Measurements from ENCODE around the gene EGFL8.

The EGFL8 gene

DNA sequence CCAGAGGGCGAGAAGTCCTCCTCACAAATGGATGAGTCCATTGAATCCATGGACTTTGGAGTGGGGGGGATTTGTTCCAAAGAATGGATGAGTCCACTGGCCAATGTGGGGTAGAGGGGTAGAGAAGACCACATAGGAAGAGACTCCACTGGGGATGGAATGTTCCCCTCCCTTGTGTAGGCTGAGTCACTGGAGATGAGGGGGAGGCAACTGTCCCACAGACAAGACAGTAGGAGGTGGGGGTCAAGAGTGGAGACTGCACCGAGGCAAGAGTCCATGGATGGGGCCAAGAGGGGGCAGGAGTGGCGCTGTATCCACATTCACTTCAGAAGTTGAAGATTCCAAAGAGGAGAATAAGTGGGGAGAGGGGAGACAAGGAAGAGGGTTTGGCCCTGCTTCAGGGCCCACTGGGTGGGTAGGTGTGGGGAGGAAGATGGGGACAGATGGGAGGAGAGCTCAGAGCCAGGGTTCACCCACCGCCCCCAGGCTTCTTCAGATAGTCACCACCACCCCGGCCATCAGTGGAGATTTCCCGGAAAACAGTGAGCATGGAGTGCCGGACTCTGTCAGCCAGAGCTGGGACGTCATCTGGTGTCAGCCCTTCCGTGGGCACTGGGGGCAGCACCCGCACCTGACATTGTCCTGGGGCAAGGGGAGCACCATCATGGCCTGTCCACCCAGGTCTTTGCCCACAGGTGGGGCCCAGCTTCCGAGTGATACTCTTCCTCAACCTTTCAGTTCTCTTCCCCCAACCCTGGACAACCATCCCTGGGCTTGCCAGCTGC lies 4.6 kb downstream of the EGFL8 start:
- DNase-seq, result no peak

DNA sequence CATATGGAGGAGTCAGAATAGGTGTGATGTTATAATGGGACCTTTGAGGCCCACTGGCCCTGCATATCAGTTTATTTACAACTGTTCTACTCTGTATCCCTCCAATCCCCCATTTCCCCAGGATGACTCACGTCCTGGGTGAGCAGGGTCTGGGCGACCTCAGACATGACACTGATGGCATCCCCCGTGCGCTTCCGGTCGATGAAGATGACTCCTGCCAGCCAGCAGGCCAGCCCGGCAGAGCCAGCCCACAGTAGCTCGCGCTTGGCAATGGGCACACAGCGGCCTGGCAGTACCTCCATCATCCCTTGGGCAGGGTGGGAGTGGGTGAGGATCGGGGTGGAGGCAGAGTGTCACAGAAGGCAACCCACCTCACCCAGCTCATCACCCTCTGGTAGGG lies 5.9 kb downstream of the EGFL8 start:
- no peak for DNase-seq

DNA sequence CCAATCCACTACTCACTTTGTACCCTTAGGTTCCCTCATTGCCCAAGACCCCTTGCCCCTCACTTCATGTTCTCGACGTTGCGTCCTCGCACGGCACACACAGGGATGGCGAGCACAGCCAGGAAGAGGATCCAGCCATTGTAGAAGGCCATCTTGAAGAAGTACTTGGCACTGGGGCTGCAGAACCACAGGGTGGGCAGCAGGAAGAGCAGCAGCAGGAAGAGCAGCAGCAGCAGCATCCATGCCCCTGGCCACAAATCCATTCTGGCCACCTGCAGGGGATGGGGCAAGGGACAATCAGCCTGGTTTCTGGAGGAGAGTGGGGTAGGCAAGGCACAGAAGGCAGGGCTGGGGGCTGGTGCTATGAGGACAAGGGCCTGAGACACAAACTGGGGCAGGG lies 6.8 kb downstream of the EGFL8 start:
- DNase-seq, result no peak

DNA sequence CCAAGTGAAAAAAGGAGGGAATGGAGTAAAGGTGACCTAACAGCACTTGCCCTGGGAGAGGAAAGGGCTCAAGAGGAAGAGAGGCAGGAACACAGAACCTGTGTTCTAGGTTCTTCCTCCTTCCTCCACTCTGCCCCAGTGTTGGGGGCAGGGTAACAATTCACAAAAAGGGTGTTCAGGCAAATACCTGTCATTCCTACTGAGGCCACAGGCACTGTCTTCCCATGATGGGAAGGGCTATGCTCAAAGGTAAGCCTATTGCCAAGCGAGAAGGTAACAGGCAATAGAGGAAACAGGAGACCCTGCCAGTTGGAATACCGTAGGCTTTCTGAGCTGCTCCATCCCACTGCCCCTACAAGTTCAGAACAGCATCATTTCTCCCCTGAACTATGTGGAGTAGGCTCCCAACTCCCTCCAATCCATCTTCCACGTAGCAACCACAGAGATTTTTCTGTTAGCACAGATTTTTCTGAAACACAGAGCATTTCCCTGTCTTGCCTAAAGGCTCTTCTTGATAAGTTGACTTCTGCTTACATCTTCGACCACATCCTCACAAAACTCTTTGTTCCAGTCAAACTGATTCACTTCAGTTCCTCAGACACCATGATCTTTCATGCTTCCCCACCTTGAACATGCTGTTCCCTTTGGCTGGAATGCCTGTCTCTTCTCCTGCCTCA lies 8.8 kb downstream of the EGFL8 start:
- DNase-seq, result no peak

DNA sequence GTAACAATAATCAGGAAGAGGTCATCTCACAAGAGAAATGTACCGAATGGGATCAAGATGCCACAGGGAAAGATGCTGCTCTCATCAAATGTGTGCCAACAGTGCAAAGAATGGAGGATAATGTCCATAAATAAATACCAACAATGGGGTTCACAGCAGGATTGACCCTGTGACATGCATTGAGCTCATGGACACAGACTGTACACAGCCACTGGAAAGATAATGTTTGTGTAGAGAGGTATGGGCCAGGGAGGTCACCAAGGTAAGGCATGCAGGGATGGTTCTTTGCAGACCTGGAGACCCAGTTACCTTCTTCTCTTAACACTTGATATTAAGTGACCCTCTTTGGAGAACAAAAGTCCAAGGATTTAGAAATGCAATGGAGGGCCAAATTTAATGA lies 10.0 kb downstream of the EGFL8 start:
- no peak for DNase-seq

DNA sequence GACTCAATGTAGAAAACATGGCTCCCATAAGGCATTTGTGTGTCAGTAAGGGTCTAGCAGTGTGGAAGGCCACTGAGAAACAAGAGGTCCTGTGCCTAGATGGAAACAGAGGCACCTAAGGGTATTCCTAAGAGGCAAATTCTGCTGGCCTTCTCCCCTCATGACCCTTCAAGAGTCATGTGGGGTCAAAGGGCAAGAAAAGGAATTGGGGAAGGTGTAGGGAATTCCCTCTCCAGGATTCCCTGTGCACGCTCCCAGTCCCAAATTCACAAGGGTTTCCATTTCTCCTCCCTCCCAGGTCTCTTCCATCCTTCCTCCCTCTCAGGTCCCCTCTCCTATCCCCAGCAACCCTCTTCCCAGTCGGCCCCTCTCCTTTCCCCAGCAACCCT lies 10.9 kb downstream of the EGFL8 start:
- no peak for DNase-seq

DNA sequence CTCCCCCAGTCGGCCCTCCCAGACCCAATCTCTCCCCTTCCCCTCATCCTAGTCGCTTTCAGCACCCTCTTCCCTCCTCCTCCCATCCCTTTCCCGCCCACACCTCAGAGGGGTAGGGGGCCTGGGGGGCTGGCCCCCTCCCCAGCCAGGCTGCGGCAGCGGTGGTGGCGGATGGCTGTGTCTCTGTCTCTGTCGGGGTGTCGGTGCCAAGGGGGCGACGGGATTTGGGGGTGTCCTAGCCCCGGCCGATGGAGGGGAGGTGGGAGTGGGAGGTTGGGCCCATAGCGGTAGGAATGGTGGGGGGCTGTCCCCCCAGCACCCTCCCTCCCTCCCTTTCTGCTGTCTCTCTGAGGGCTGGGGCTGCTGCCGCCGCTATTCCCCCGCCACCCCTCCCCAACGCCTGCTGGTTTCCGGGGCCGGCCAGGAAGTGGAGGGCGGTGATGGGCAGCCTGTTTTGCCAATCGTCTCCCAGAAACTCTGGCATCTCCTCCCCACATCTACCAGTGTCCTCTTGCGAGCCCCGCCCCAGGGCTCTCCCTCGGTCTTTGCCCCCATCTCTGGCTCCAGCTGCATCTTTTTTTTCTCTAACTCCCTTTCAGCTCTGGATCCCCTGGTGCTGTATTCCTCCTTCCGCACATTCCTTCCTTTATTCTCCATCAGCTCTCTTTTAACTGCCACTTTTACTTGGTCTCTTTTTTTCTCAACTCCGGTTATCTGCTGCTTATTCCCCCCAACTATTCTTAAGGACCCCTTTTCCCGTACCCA lies 11.5 kb downstream of the EGFL8 start, which contains the start of gene AGPAT1:
Gene AGPAT1, minus strand, starts transcription at position 374 of the 765 bp plus-strand sequence. CDS start 4,588 bp downstream, outside the sequence.
- DNase-seq, result peak; percentile 93 to 97

DNA sequence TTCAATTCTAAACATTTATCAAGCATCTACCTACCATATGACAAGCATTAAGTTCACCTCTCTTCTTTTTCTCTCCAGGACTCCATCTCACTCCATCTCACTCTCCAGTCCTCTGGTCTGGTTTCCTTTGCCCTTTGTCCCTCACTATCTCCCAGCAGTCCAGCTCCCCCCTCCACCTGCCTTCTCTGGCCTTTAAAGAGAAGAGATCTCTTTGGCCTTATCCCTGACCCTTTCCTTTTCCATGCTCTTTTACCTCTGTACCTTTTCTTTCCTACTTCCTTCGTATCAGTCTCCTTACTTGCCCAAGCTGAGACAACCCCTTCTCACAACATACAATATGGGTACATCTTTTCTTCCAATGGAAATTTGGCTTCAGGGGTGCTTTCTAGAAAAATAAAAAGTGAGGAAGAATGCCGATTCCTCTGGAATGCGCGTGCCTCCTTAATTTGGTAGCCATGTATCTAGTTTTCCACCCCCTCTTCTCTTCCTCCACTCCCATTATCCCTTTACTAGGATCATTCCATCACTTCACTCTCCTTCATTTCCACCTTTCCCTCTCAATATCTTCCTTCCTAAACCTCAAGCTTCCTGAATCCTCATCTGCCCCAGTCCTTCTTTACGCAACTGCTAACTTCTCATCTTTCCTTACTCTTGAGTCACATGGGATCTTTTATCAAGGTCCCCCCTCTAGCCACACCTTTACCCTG lies 12.2 kb downstream of the EGFL8 start:
- DNase-seq, result no peak

DNA sequence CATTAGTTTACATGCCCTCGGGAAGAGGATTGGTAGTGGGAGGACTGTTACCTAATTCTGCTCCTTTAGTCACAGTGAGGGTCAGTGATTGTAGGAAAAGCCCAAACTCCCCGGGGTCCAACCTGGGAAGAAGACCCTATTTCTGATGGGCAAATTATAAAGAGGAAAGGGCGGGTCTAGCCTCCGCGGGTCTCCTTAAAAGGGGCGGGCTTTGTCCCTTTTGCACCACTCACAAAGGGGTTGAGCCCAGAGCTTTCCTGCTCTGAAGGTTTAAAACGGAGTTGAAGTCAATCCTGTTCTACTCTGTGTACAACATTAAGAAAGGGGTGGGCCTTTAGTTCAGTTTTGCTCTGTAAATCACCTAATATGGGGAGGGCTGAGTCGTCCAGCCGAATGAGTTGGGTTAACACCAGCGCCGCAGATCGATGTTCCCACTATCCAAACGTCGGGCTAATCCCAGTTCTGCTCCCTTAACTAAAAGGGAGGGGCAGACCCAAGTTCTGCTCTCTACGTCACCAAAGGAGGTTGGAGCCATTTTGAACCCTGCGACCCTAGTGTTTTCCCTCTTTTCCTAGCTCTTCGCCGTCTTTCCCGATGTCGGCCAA lies 12.9 kb downstream of the EGFL8 start:
- peak in 1 of 2 donors; percentile 31 for DNase-seq

DNA sequence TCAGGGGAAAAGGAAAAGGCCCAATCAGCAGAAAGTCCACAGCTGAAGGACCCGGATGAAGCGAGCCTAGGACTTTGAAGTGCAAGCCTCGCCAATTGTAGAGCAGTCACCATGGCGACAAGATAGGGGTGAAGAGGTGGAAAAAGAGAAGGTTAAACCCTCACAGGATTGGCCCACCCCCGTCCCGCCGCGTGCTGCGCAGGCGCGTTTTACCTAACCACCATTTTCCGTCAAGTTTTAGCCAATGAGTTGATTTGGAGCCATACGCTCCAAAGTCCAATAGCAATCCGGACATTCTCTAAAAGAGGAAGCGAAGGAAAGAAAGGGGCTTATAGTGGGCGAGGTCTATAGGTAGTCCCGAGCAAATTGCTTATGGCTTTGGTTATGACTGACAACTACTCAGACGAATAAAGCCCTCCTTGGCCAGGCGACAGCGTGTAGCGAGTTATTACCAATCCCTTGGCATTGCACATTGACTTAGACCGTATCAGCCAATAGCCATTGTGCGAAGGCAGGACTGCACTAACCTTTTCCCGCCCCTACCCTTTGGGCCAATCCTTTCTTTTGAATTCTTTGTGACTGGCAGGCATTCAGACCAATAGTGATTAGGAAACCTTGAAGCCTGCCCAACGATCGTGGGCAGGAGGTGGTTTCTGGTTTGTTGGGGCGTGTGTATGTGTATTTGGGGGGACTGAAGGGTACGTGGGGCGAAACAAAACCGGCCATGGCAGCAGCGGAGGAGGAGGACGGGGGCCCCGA lies 13.6 kb downstream of the EGFL8 start, which contains the start of gene RNF5:
Gene RNF5, plus strand, starts transcription at position 618 of the 759 bp plus-strand sequence. Its CDS starts 107 bp downstream, at position 725.
- peak; percentile 92 to 93 for DNase-seq

DNA sequence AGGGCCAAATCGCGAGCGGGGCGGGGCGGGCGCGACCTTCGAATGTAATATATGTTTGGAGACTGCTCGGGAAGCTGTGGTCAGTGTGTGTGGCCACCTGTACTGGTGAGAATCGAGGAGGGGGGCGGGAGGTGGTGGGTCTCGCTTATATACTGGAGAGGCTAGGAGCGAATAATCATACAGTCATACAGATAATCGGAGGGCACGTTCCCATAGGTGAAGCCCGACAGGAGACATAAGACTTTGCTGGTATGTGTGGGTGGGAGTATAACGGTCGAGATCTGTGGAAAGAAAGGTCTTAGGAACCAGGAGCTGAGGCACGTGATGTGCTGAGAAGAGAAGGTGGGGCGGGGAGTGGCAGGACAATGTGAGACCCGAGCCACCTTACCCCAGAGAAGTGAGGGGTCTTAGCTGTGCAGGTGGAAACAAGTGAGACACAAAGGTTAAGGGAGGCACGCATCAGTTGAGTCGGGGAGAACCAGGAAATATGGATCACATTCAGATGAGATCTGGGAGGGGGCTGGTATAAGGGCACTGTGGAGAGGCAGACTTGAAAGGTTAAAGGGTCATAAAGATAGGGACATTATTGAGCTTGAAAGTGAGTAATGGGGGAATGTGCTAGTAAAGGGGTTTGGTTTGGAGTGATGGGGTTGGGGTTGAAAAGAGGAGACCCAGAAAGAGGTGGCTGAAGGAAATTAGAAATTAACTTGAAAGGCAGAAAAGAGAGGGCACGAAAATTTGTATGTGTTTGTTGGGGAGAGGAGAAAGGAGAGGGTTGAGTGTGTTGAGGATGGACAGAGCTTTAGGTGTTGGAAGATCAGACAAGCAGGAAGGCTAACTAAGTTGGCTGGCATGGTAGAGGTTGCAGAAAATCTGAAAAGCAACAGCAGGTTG lies 14.4 kb downstream of the EGFL8 start:
- DNase-seq, result no peak

DNA sequence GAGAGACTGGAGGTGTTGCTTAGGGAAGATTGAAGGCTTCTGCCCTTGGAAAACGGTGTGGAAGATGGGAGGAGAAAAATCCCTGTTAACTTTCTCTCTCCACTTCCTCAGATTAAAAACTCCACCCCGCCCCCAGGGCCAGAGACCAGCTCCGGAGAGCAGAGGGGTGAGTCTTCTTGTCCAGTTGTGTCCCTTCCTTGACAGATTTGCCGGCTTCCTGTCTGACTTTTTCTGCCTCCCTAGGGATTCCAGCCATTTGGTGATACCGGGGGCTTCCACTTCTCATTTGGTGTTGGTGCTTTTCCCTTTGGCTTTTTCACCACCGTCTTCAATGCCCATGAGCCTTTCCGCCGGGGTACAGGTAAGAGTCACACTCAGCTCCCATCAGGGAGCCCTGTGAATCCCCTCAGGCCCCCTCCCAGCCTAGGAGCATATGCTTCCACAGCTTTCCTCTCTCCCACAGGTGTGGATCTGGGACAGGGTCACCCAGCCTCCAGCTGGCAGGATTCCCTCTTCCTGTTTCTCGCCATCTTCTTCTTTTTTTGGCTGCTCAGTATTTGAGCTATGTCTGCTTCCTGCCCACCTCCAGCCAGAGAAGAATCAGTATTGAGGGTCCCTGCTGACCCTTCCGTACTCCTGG lies 15.5 kb downstream of the EGFL8 start:
- no peak for DNase-seq

DNA sequence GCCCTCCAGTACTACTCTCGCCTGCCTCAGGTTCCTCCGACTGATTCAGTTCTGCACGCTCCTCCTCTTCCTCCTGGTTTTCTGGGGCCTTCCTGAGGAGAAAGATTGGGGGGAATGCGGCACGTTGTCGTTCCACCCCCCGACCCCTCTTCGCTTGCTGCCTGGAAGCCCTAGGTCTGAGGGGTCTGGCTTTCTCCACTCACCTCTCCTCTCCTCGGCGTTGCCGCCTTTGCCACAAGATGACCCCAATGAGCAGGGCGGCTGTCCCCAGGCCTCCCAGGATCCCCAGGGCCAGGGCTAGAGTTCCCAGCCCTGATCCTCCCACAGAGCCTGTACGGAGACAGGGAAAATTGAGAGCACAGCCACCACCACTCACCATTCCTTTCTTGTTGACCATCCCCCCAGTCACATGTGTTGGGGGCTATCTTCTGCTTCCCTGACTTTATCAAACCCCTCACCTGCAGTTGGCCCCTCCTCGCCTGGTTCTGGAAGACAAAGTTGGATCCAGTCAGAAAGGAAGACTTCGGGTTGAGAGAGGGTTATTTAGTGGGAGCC lies 16.8 kb downstream of the EGFL8 start:
- no peak for DNase-seq

DNA sequence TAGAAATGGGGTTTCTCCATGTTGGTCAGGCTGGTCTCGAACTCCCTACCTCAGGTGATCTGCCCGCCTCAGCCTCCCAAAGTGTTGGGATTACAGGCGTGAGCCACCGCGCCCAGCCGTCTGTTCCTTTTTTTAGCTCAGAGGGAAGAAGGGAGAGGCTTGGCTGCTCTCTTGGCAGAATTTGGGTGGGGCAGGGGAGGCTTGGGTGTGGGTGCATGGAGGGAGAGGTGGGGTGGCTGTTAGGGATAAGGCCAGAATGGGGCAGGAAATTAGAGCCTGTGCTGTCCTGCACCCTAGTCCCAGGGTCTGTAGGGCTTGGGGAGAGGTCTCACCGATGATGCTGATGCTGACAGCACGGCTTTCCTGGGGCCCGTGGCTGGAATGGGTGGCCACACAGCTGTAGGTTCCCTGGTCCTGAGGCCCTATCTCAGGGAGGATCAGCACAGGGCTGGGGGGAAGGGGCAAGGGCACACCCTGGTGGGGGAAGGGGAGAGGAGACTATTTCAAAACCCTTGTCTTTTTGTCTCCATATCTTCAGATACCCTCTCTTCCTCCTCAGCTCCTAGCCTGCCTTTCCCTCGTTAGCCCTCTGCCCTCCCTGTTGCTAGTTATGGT lies 17.6 kb downstream of the EGFL8 start:
- DNase-seq, result no peak

DNA sequence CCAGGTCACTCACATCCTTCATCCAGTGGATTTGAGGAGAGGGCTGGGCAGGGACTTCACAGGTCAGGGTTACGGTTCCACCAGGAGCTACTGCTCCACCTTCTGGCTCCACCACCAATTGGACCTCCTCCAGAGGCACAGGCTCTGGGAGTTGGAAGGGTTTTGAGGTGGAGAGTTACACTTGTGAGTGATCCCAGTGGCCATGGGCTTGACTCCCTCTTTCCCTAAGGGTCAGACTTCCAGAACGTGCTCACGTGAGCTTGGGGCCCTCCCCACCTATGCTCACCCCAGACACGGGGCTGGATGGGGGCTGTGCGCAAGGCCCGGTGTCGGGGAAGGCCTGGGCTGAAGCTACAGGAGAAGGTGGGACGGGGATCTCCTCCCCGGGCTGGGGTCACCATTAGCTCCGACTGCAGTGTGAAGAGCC lies 18.2 kb downstream of the EGFL8 start:
- DNase-seq, result no peak

DNA sequence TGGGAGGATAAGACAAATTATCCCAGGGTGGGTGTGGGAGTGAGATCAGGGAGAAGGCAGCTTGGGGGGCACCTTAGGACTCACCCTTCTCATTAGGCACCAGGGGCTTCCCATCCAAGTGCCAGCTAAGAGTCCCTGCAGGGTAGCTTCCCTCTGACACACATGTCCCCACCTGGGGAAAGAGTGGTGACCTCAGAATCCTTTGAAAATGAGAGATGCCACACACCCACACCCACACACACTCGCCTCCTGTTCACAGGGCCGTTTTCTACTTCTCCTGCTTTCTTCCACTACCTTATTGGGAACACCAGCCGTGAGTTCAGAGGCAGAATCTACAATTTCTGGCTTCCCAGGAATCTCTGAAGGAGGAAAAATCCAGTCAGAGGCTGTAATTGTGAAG lies 18.6 kb downstream of the EGFL8 start:
- DNase-seq, result no peak

DNA sequence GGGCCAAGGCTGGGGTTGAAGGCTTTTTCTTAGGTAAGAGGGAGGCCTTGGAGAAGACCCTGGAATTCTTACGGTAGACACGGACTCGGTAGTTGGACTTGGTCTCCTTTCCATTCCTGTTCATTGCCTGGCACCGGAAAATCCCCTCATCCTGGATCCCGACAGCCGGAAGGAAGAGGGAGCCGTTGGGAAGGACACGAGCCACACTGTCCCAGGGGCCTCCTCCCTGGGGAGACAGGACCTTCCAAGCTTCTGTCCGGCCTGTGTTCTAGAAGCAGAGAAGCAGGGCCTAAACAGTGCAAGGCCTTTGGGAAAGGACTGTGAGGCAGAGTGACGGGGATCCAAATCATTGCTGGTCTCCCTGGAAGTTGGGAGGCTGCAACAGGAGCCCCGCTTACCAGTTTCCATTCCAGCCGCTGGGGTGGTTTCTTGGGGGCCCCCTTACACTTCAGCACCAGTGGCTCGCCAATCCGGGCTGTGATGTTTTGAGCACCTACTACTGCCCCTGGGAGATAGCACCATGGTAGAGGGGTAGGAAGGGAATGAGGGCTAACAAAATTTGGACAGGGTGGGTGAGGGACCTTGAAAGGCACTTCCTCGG lies 19.2 kb downstream of the EGFL8 start:
- DNase-seq, result no peak

DNA sequence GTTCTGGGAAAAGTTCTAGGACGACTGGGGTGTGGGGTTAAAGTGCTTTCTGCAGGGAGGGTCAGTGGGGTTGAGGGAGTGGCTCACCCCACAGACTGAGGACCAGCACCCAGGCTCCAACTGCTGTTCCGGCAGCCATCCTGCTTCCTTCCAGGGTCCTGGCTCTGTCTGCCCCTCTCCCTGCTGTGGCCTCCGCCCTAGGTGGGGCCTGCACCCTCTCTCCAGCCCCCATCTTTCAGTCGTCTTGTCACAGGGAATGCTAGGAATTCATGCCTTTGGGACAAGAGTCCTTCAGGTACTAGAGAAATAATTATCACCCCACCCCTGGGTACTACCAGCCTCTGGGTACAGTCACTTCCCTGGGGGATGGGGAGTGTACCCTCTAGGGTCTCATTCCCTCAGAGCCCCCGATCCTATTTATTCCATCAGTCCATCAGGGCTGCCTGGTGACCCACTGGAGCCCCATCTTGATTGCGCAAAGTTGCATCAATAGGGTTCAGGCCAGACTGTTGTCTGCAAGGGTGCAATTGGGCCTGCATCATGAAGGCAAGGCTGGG lies 19.8 kb downstream of the EGFL8 start, which contains the start of gene AGER:
Gene AGER, minus strand, starts transcription at position 170 of the 557 bp plus-strand sequence. Its CDS starts 31 bp downstream, at position 139.
- no peak for DNase-seq
